ENCODE data around the gene BTF3. TPM values are rescaled to one million over a fixed set of nuclear protein-coding genes. Genes with fewer than 3 reads are reported as not detected.

BTF3 gene
- total RNA-seq, 2 donors from 2014 or later: 527 to 610 TPM

- TF ChIP-seq, protein P1, sequence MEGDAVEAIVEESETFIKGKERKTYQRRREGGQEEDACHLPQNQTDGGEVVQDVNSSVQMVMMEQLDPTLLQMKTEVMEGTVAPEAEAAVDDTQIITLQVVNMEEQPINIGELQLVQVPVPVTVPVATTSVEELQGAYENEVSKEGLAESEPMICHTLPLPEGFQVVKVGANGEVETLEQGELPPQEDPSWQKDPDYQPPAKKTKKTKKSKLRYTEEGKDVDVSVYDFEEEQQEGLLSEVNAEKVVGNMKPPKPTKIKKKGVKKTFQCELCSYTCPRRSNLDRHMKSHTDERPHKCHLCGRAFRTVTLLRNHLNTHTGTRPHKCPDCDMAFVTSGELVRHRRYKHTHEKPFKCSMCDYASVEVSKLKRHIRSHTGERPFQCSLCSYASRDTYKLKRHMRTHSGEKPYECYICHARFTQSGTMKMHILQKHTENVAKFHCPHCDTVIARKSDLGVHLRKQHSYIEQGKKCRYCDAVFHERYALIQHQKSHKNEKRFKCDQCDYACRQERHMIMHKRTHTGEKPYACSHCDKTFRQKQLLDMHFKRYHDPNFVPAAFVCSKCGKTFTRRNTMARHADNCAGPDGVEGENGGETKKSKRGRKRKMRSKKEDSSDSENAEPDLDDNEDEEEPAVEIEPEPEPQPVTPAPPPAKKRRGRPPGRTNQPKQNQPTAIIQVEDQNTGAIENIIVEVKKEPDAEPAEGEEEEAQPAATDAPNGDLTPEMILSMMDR (IDR thresholded peaks at IDR 0.05): no peak
- H3K36me3 ChIP-seq: no peaks in the 10 kb centered on the region
- no peaks in the 10 kb centered on the region for H3K27me3 ChIP-seq
- H3K9ac ChIP-seq (ENCODE audit: low read depth in 2 of 2, low read length in 2 of 2): no peak overlapping the region
- peak overlapping the region; percentile 68 for H3K27ac ChIP-seq
- intact Hi-C loops (cut with DNase I): no loop called here
- no peak overlapping the region for H3K4me3 ChIP-seq
- H3K4me1 ChIP-seq: peaks cover 4% of the 10 kb centered on the region
- DNase-seq: peak; percentile 64
- H3K9me3 ChIP-seq: no peaks in the 10 kb centered on the region
Measured at GRCh38 chr5:73513996-73514395, 15.8 kb downstream of the BTF3 start.

DNA sequence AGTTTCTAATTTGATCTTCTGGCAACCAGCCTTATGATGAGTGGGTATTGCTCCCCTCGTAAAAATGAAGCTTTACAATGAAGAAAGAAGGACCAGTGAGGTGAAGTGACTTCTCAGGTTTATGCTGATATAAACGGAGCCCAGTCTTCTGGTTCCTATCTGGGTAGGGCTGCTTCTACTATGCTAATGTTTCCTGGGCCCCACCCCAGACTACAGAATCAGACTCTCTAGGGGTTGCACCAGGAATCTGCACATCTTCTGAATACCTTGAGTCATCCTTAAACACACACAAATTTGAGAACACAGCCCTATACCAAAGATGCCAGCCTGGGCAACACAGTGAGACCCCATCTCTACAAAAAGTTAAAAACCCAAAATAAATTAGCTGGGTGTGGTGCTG, 16.2 kb downstream of the BTF3 start:
- Histone ChIP-seq H3K36me3 (no peaks in the 10 kb centered on the region), H3K9ac (ENCODE audit: low read depth in 2 of 2, low read length in 2 of 2) (no peak overlapping the region), H3K9me3 (no peaks in the 10 kb centered on the region), H3K27me3 (no peaks in the 10 kb centered on the region), H3K27ac (peak overlapping the region; percentile 68), H3K4me1 (peaks cover 4% of the 10 kb centered on the region), H3K4me3 (no peak overlapping the region)
- DNase-seq: no peak
- intact Hi-C loops (cut with DNase I): no loop called here
- TF ChIP-seq, protein P1 (IDR thresholded peaks at IDR 0.05): no peak

- Histone ChIP-seq H3K27me3 (no peaks in the 10 kb centered on the region), H3K27ac (peak overlapping the region; percentile 68), H3K36me3 (no peaks in the 10 kb centered on the region), H3K9ac (ENCODE audit: low read depth in 2 of 2, low read length in 2 of 2) (no peak overlapping the region), H3K9me3 (no peaks in the 10 kb centered on the region), H3K4me3 (no peak overlapping the region), H3K4me1 (peaks cover 4% of the 10 kb centered on the region)
- peak; percentile 73 for DNase-seq
- intact Hi-C loops (cut with DNase I): no loop called here
- TF ChIP-seq, protein P1 (IDR thresholded peaks at IDR 0.05): no peak
Measured at GRCh38 chr5:73515232-73515631, 17.0 kb downstream of the BTF3 start.

- no peak overlapping the region for H3K9ac ChIP-seq (ENCODE audit: low read depth in 2 of 2, low read length in 2 of 2)
- no peaks in the 10 kb centered on the region for H3K36me3 ChIP-seq
- DNase-seq: peak; percentile 81
- H3K9me3 ChIP-seq: no peaks in the 10 kb centered on the region
- TF ChIP-seq, protein P1 (IDR thresholded peaks at IDR 0.05): peak; percentile 66
- no peaks in the 10 kb centered on the region for H3K27me3 ChIP-seq
- no peak overlapping the region for H3K4me3 ChIP-seq
- peaks cover 4% of the 10 kb centered on the region for H3K4me1 ChIP-seq
- intact Hi-C loops (cut with DNase I): loop anchor here (2.0 kb wide), 1 partner anchor 17 kb away; no protein-coding TSS in a partner anchor
- H3K27ac ChIP-seq: no peak overlapping the region
Measured at GRCh38 chr5:73519531-73520283, 21.5 kb downstream of the BTF3 start.

DNA sequence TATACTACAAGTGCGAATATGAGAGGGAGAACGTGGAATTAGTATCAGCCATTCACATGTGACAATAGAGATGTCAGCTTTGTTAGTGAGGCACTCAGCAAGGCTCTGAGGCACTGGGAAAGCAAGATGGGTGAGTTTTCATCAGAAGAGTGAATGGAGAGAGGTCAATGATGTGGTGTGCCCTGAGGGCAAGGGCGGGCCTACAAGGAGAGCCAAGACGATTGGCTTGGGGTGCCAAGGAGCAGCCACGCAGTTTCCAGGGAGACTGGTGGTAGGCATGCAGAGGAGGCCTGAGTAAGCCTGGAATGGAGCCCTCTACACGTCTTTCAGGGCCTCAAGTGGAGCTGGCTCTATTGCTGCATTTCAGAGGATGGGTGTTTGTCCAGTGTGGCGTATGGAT, 24.7 kb downstream of the BTF3 start:
- Histone ChIP-seq H3K9me3 (no peaks in the 10 kb centered on the region), H3K4me1 (no peaks in the 10 kb centered on the region), H3K27me3 (no peaks in the 10 kb centered on the region), H3K9ac (ENCODE audit: low read depth in 2 of 2, low read length in 2 of 2) (no peak overlapping the region), H3K27ac (no peak overlapping the region), H3K36me3 (no peaks in the 10 kb centered on the region), H3K4me3 (no peak overlapping the region)
- DNase-seq: no peak
- TF ChIP-seq, protein P1 (IDR thresholded peaks at IDR 0.05): no peak
- intact Hi-C loops (cut with DNase I): no loop called here
